ENCODE measurements around the gene FEZ2. TPM values are rescaled to one million over a fixed set of nuclear protein-coding genes. Genes with fewer than 3 reads are reported as not detected.

Gene FEZ2
- total RNA-seq, 1 experiment from 2014 or later, result 22.2 TPM

- H3K4me1 Mint-ChIP-seq, result no peaks in the 10 kb centered on the region
- POLR2A ChIA-PET, result no interaction called here
- H3K36me3 Mint-ChIP-seq, result peaks cover 34% of the 10 kb centered on the region
- no peaks in the 10 kb centered on the region for H3K9me3 Mint-ChIP-seq
- no peak overlapping the region for H3K27ac Mint-ChIP-seq
- DNase-seq (ENCODE audit: low spot score) (no peak), ATAC-seq (no peak)
- no peak overlapping the region for H3K4me3 Mint-ChIP-seq
- CTCF ChIA-PET, result interaction anchor here (1.9 kb wide), 1 partner anchor 77 kb away, joined by 6 read pairs; no protein-coding TSS in a partner anchor
- H3K27me3 Mint-ChIP-seq (ENCODE audit: low read depth), result peaks cover 3% of the 10 kb centered on the region; the same call in 1 of the 2 replicates
- TF ChIP-seq, protein P1, sequence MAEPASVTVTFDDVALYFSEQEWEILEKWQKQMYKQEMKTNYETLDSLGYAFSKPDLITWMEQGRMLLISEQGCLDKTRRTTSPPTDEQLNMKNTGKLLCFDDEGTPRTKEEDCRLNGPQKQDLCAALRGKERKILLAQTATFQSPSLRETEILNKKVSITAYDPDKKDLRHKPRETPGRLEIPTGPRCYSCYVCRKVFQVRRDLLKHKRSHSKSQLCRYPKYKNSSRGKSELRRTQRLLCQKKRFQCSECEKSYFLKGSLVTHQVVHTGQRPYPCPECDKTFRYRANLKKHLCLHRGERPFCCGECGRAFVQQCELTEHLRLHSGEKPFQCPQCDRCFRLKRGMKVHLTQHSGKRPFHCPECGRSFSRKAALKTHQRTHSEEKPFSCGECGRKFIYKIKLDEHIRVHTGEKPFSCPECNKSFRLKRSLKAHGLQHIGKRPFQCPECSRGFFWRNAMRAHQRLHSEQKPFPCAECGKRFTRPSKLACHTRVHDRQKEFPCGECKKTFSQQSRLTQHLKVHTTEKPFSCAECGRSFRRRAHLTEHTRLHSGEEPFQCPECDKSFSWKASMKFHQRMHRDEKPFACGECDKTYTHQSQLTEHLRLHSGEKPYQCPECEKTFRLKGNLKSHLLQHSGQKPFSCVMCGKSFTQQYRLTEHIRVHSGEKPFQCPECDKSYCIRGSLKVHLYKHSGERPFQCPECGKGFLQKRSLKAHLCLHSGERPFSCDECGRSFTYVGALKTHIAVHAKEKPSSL (CRISPR knock-in tag; conservative IDR thresholded peaks at IDR 0.05), result no peak
- TF ChIP-seq E2F5 (CRISPR knock-in tag; IDR thresholded peaks at IDR 0.05) (no peak), ZNF263 (CRISPR knock-in tag; IDR thresholded peaks at IDR 0.05; ENCODE audit: low read depth) (no peak), HMGXB4 (CRISPR knock-in tag; IDR thresholded peaks at IDR 0.05) (no peak), ATF1 (CRISPR knock-in tag; IDR thresholded peaks at IDR 0.05) (no peak), GTF2I (CRISPR knock-in tag; conservative IDR thresholded peaks at IDR 0.05) (no peak), ZNF532 (CRISPR knock-in tag; IDR thresholded peaks at IDR 0.05; ENCODE audit: borderline replicate concordance) (no peak), ESRRA (CRISPR knock-in tag; IDR thresholded peaks at IDR 0.05; ENCODE audit: borderline replicate concordance) (no peak), ELF4 (CRISPR knock-in tag; IDR thresholded peaks at IDR 0.05; ENCODE audit: low read depth) (no peak), CTCF (IDR thresholded peaks at IDR 0.05) (no peak), ZNF671 (CRISPR knock-in tag; IDR thresholded peaks at IDR 0.05) (no peak), CREM (CRISPR knock-in tag; IDR thresholded peaks at IDR 0.05) (no peak), TCF7 (CRISPR knock-in tag; IDR thresholded peaks at IDR 0.05; ENCODE audit: low read depth) (no peak), SP1 (CRISPR knock-in tag; conservative IDR thresholded peaks at IDR 0.05) (no peak), MXD4 (CRISPR knock-in tag; IDR thresholded peaks at IDR 0.05; ENCODE audit: borderline replicate concordance) (no peak), SMAD3 (CRISPR knock-in tag; IDR thresholded peaks at IDR 0.05; ENCODE audit: borderline replicate concordance) (no peak)
- TF ChIP-seq, protein P2, sequence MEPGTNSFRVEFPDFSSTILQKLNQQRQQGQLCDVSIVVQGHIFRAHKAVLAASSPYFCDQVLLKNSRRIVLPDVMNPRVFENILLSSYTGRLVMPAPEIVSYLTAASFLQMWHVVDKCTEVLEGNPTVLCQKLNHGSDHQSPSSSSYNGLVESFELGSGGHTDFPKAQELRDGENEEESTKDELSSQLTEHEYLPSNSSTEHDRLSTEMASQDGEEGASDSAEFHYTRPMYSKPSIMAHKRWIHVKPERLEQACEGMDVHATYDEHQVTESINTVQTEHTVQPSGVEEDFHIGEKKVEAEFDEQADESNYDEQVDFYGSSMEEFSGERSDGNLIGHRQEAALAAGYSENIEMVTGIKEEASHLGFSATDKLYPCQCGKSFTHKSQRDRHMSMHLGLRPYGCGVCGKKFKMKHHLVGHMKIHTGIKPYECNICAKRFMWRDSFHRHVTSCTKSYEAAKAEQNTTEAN (CRISPR knock-in tag; IDR thresholded peaks at IDR 0.05), result no peak
- TF ChIP-seq, protein P3, sequence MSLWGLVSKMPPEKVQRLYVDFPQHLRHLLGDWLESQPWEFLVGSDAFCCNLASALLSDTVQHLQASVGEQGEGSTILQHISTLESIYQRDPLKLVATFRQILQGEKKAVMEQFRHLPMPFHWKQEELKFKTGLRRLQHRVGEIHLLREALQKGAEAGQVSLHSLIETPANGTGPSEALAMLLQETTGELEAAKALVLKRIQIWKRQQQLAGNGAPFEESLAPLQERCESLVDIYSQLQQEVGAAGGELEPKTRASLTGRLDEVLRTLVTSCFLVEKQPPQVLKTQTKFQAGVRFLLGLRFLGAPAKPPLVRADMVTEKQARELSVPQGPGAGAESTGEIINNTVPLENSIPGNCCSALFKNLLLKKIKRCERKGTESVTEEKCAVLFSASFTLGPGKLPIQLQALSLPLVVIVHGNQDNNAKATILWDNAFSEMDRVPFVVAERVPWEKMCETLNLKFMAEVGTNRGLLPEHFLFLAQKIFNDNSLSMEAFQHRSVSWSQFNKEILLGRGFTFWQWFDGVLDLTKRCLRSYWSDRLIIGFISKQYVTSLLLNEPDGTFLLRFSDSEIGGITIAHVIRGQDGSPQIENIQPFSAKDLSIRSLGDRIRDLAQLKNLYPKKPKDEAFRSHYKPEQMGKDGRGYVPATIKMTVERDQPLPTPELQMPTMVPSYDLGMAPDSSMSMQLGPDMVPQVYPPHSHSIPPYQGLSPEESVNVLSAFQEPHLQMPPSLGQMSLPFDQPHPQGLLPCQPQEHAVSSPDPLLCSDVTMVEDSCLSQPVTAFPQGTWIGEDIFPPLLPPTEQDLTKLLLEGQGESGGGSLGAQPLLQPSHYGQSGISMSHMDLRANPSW (CRISPR knock-in tag; conservative IDR thresholded peaks at IDR 0.05; ENCODE audit: low read depth), result no peak
- TF ChIP-seq, protein P4, sequence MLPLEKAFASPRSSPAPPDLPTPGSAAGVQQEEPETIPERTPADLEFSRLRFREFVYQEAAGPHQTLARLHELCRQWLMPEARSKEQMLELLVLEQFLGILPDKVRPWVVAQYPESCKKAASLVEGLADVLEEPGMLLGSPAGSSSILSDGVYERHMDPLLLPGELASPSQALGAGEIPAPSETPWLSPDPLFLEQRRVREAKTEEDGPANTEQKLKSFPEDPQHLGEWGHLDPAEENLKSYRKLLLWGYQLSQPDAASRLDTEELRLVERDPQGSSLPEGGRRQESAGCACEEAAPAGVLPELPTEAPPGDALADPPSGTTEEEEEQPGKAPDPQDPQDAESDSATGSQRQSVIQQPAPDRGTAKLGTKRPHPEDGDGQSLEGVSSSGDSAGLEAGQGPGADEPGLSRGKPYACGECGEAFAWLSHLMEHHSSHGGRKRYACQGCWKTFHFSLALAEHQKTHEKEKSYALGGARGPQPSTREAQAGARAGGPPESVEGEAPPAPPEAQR (CRISPR knock-in tag; IDR thresholded peaks at IDR 0.05), result no peak
These were observed 10.9 kb downstream of the FEZ2 start for GRCh38 chr2:36587101-36587500.

Measured in WTC11 (cell line).